Muscle layer of colon (tissue), 2 donors: ENCODE measurements around the gene NOX4.

Experiments
- H3K27ac ChIP-seq: one replicate; pipeline ENCODE4 v1.7.0; 2013; ENCODE audit warnings: low read depth, mild to moderate bottlenecking, low read length, moderate library complexity
- H3K27me3 ChIP-seq, 2 donors: one replicate each; pipeline ENCODE4 v1.7.0; 2013; ENCODE audit warnings: low read length in 2 of 2, mild to moderate bottlenecking in 2 of 2; ENCODE audit not compliant: insufficient read depth in 2 of 2, control insufficient read depth in 1 of 2
- H3K36me3 ChIP-seq: one replicate; pipeline ENCODE4 v1.7.0; 2013; ENCODE audit warnings: mild to moderate bottlenecking, low read length; ENCODE audit not compliant: insufficient read depth
- H3K4me1 ChIP-seq: one replicate; pipeline ENCODE4 v1.7.0; 2013; ENCODE audit warnings: mild to moderate bottlenecking, low read length; ENCODE audit not compliant: insufficient read depth
- H3K4me3 ChIP-seq, 2 donors: one replicate each; pipeline ENCODE4 v1.7.0; 2013; ENCODE audit warnings: low read length in 2 of 2, low read depth in 1 of 2, mild to moderate bottlenecking in 1 of 2, moderate library complexity in 1 of 2
- H3K9ac ChIP-seq: one replicate; pipeline ENCODE4 v1.7.0; 2013; ENCODE audit warnings: low read length
- H3K9me3 ChIP-seq: one replicate; pipeline ENCODE4 v1.7.0; 2013; ENCODE audit warnings: mild to moderate bottlenecking, low read length
- donor health status: abdominal sarcoma.
- donor health status: Adenocarcinoma of cecum.

NOX4 gene

GRCh38 chr11:89490981-89491690 lies at the start of gene NOX4:
Gene NOX4, minus strand, starts transcription at chr11:89491375. Its CDS starts 129 bp downstream, at chr11:89491246.
- Histone ChIP-seq H3K4me1 (no peaks in the 10 kb centered on the region), H3K36me3 (no peaks in the 10 kb centered on the region), H3K27me3 (no peaks in the 10 kb centered on the region), H3K4me3 (peak within 1 kb of the TSS; percentile 39 to 49), H3K9ac (no peak within 1 kb of the TSS), H3K9me3 (no peaks in the 10 kb centered on the region), H3K27ac (no peak within 1 kb of the TSS)

GRCh38 chr11:89540826-89541225 lies 49.7 kb upstream of the NOX4 start:
- H3K4me3 ChIP-seq: no peak overlapping the region
- no peaks in the 10 kb centered on the region for H3K36me3 ChIP-seq
- H3K4me1 ChIP-seq: peaks cover 6% of the 10 kb centered on the region
- no peak overlapping the region for H3K27ac ChIP-seq
- H3K9me3 ChIP-seq: no peaks in the 10 kb centered on the region
- H3K9ac ChIP-seq: no peak overlapping the region
- no peaks in the 10 kb centered on the region for H3K27me3 ChIP-seq

GRCh38 chr11:89537936-89538335 lies 46.8 kb upstream of the NOX4 start:
- Histone ChIP-seq H3K27ac (no peak overlapping the region), H3K9ac (no peak overlapping the region), H3K4me3 (no peak overlapping the region), H3K4me1 (peaks cover 6% of the 10 kb centered on the region), H3K27me3 (no peaks in the 10 kb centered on the region), H3K36me3 (no peaks in the 10 kb centered on the region), H3K9me3 (no peaks in the 10 kb centered on the region)

GRCh38 chr11:89536926-89537325 lies 45.8 kb upstream of the NOX4 start:
- peaks cover 6% of the 10 kb centered on the region for H3K4me1 ChIP-seq
- H3K9me3 ChIP-seq: no peaks in the 10 kb centered on the region
- no peak overlapping the region for H3K9ac ChIP-seq
- no peaks in the 10 kb centered on the region for H3K36me3 ChIP-seq
- H3K27me3 ChIP-seq: no peaks in the 10 kb centered on the region
- no peak overlapping the region for H3K27ac ChIP-seq
- H3K4me3 ChIP-seq: no peak overlapping the region

GRCh38 chr11:89535221-89535620 lies 44.0 kb upstream of the NOX4 start:
- no peaks in the 10 kb centered on the region for H3K36me3 ChIP-seq
- no peaks in the 10 kb centered on the region for H3K27me3 ChIP-seq
- H3K9me3 ChIP-seq: no peaks in the 10 kb centered on the region
- no peak overlapping the region for H3K27ac ChIP-seq
- no peak overlapping the region for H3K4me3 ChIP-seq
- H3K9ac ChIP-seq: no peak overlapping the region
- peaks cover 9% of the 10 kb centered on the region for H3K4me1 ChIP-seq

GRCh38 chr11:89529626-89530380 lies 38.6 kb upstream of the NOX4 start:
- Histone ChIP-seq H3K4me1 (peaks cover 3% of the 10 kb centered on the region), H3K9ac (no peak overlapping the region), H3K4me3 (no peak overlapping the region), H3K27ac (no peak overlapping the region), H3K27me3 (no peaks in the 10 kb centered on the region), H3K9me3 (no peaks in the 10 kb centered on the region), H3K36me3 (no peaks in the 10 kb centered on the region)

GRCh38 chr11:89521792-89522191 lies 30.6 kb upstream of the NOX4 start:
- no peak overlapping the region for H3K27ac ChIP-seq
- H3K9ac ChIP-seq: no peak overlapping the region
- no peaks in the 10 kb centered on the region for H3K9me3 ChIP-seq
- no peaks in the 10 kb centered on the region for H3K4me1 ChIP-seq
- H3K36me3 ChIP-seq: no peaks in the 10 kb centered on the region
- no peak overlapping the region for H3K4me3 ChIP-seq
- no peaks in the 10 kb centered on the region for H3K27me3 ChIP-seq

GRCh38 chr11:89521294-89521693 lies 30.1 kb upstream of the NOX4 start:
- Histone ChIP-seq H3K9ac (no peak overlapping the region), H3K4me1 (no peaks in the 10 kb centered on the region), H3K36me3 (no peaks in the 10 kb centered on the region), H3K27ac (no peak overlapping the region), H3K4me3 (no peak overlapping the region), H3K27me3 (no peaks in the 10 kb centered on the region), H3K9me3 (no peaks in the 10 kb centered on the region)

GRCh38 chr11:89516496-89516895 lies 25.3 kb upstream of the NOX4 start:
- H3K27ac ChIP-seq: no peak overlapping the region

GRCh38 chr11:89508544-89508943 lies 17.4 kb upstream of the NOX4 start:
- Histone ChIP-seq H3K36me3 (no peaks in the 10 kb centered on the region), H3K27me3 (no peaks in the 10 kb centered on the region), H3K27ac (no peak overlapping the region), H3K9me3 (no peaks in the 10 kb centered on the region), H3K4me1 (no peaks in the 10 kb centered on the region), H3K4me3 (no peak overlapping the region), H3K9ac (no peak overlapping the region)

More at GRCh38 chr11:89516496-89516895, 25.3 kb upstream of the NOX4 start:
- no peaks in the 10 kb centered on the region for H3K9me3 ChIP-seq
- H3K9ac ChIP-seq: no peak overlapping the region
- no peak overlapping the region for H3K4me3 ChIP-seq
- H3K27me3 ChIP-seq: no peaks in the 10 kb centered on the region
- no peaks in the 10 kb centered on the region for H3K36me3 ChIP-seq
- no peaks in the 10 kb centered on the region for H3K4me1 ChIP-seq

GRCh38 chr11:89504270-89504669 lies 13.1 kb upstream of the NOX4 start:
- Histone ChIP-seq H3K9me3 (no peaks in the 10 kb centered on the region), H3K9ac (no peak overlapping the region), H3K4me1 (no peaks in the 10 kb centered on the region), H3K36me3 (no peaks in the 10 kb centered on the region), H3K27ac (no peak overlapping the region), H3K27me3 (no peaks in the 10 kb centered on the region), H3K4me3 (no peak overlapping the region)

- H3K9me3 ChIP-seq: no peaks in the 10 kb centered on the region
- H3K27me3 ChIP-seq: no peaks in the 10 kb centered on the region
- no peak overlapping the region for H3K4me3 ChIP-seq
- no peak overlapping the region for H3K27ac ChIP-seq
- H3K36me3 ChIP-seq: no peaks in the 10 kb centered on the region
- H3K4me1 ChIP-seq: no peaks in the 10 kb centered on the region
- no peak overlapping the region for H3K9ac ChIP-seq
These were observed 12.2 kb upstream of the NOX4 start for GRCh38 chr11:89503422-89503821.
